Astrocyte (in vitro differentiated cells and primary cell): ENCODE data around the gene ABCC1. TPM values are rescaled to one million over a fixed set of nuclear protein-coding genes. Genes with fewer than 3 reads are reported as not detected.

Experiments used
- DNase-seq: peaks from one replicate; pipeline ENCODE4 v3.0.0-alpha.2; 2010; ENCODE audit warnings: low read depth
- FAIRE-seq: peaks from 2 replicates; lab custom pipeline; 2011; peaks lifted over from hg19 to GRCh38; lab: Jason Lieb, UNC
- H2AFZ ChIP-seq: 2 replicates; pipeline ENCODE4 v1.6.0; 2012; ENCODE audit warnings: low read depth, low read length, inconsistent platforms
- H3K27ac ChIP-seq: 2 replicates; pipeline ENCODE4 v1.5.1; 2011; ENCODE audit warnings: low read depth, low read length, inconsistent platforms
- H3K27me3 ChIP-seq: 2 replicates; pipeline ENCODE4 v1.6.0; 2011; ENCODE audit warnings: low read length, inconsistent platforms; ENCODE audit not compliant: insufficient read depth
- H3K36me3 ChIP-seq: 2 replicates; pipeline ENCODE4 v1.5.1; 2011; ENCODE audit warnings: low read length, inconsistent platforms; ENCODE audit not compliant: insufficient read depth
- H3K4me1 ChIP-seq: 2 replicates; pipeline ENCODE4 v1.5.1; 2011; ENCODE audit warnings: low read length, inconsistent platforms; ENCODE audit not compliant: insufficient read depth
- H3K4me2 ChIP-seq: 2 replicates; pipeline ENCODE4 v1.6.0; 2012; ENCODE audit warnings: low read length, inconsistent platforms
- H3K4me3 ChIP-seq: 2 replicates; pipeline ENCODE4 v1.5.1; 2011; ENCODE audit warnings: low read depth, mild to moderate bottlenecking, low read length, inconsistent platforms; ENCODE audit not compliant: insufficient read depth
- H3K79me2 ChIP-seq: 2 replicates; pipeline ENCODE4 v1.6.0; 2012; ENCODE audit warnings: mild to moderate bottlenecking, low read length, inconsistent platforms; ENCODE audit not compliant: insufficient read depth
- H3K9ac ChIP-seq: 2 replicates; pipeline ENCODE4 v1.6.0; 2012; ENCODE audit warnings: mild to moderate bottlenecking, low read length, inconsistent platforms
- H3K9me3 ChIP-seq: 2 replicates; pipeline ENCODE4 v1.5.1; 2012; ENCODE audit warnings: low read depth, mild to moderate bottlenecking, low read length, inconsistent platforms; ENCODE audit not compliant: insufficient read depth
- H4K20me1 ChIP-seq: 2 replicates; pipeline ENCODE4 v1.6.0; 2012; ENCODE audit warnings: low read length, inconsistent platforms; ENCODE audit not compliant: insufficient read depth
- H3K27ac Mint-ChIP-seq: one replicate; pipeline ENCODE4 v1.8.0; 2021; ENCODE audit warnings: mild to moderate bottlenecking, mixed read lengths; ENCODE audit not compliant: unreplicated experiment
- H3K27me3 Mint-ChIP-seq: one replicate; pipeline ENCODE4 v1.8.0; 2021; ENCODE audit warnings: low read depth, mixed read lengths; ENCODE audit not compliant: unreplicated experiment
- H3K36me3 Mint-ChIP-seq: one replicate; pipeline ENCODE4 v1.8.0; 2021; ENCODE audit warnings: low read depth, mixed read lengths; ENCODE audit not compliant: unreplicated experiment
- H3K4me1 Mint-ChIP-seq: one replicate; pipeline ENCODE4 v1.8.0; 2021; ENCODE audit warnings: low read depth, mixed read lengths; ENCODE audit not compliant: unreplicated experiment
- H3K4me3 Mint-ChIP-seq: one replicate; pipeline ENCODE4 v1.8.0; 2021; ENCODE audit warnings: mild to moderate bottlenecking, moderate library complexity, mixed read lengths; ENCODE audit not compliant: unreplicated experiment
- H3K9me3 Mint-ChIP-seq: one replicate; pipeline ENCODE4 v1.8.0; 2021; ENCODE audit warnings: mild to moderate bottlenecking, mixed read lengths; ENCODE audit not compliant: unreplicated experiment
- CTCF ChIP-seq: IDR thresholded peaks from 2 replicates; pipeline ENCODE4 v1.5.1; 2011; ENCODE audit warnings: low read depth, mild to moderate bottlenecking, inconsistent platforms, low read length, moderate library complexity; ENCODE audit not compliant: insufficient read depth
- EZH2 ChIP-seq: IDR thresholded peaks from 2 replicates; pipeline ENCODE4 v1.6.1; 2012; ENCODE audit warnings: mild to moderate bottlenecking, low read length, inconsistent platforms; ENCODE audit not compliant: insufficient read depth
- total RNA-seq: library from RNA; stranded (reverse); gene quantifications from 2 replicates; pipeline ENCODE4 v1.2.1, GENCODE V29; 2021

ABCC1 gene
- total RNA-seq, 1 donor from 2014 or later: 42.1 TPM

- Histone ChIP-seq H3K36me3 (peaks cover 3% of the 10 kb centered on the region), H3K27me3 (no peaks in the 10 kb centered on the region), H2AFZ (no peak overlapping the region), H3K9ac (peak overlapping the region; percentile 11), H3K4me1 (peaks cover 26% of the 10 kb centered on the region), H3K9me3 (no peaks in the 10 kb centered on the region), H4K20me1 (peaks cover 8% of the 10 kb centered on the region), H3K4me2 (peak overlapping the region; percentile 44), H3K4me3 (no peak overlapping the region), H3K27ac (peak overlapping the region; percentile 33), H3K79me2 (peaks cover under 1% of the 10 kb centered on the region)
- Mint-ChIP-seq H3K36me3 (peaks cover 23% of the 10 kb centered on the region), H3K4me1 (peaks cover 19% of the 10 kb centered on the region), H3K9me3 (peaks cover 2% of the 10 kb centered on the region), H3K27me3 (no peaks in the 10 kb centered on the region), H3K4me3 (no peak overlapping the region), H3K27ac (peak overlapping the region; percentile 83)
- TF ChIP-seq EZH2 (no peak), CTCF (peak; percentile 43)
- FAIRE-seq: no peak
- peak; percentile 85 for DNase-seq
Measured at GRCh38 chr16:16096121-16096857, 146.9 kb downstream of the ABCC1 start.

- H2AFZ ChIP-seq: no peak overlapping the region
Measured at GRCh38 chr16:16096858-16097213, 147.4 kb downstream of the ABCC1 start.

More at GRCh38 chr16:16096858-16097213, 147.4 kb downstream of the ABCC1 start:
- Histone ChIP-seq H3K4me3 (no peak overlapping the region), H4K20me1 (peaks cover 13% of the 10 kb centered on the region), H3K36me3 (peaks cover 5% of the 10 kb centered on the region), H3K79me2 (peaks cover 6% of the 10 kb centered on the region), H3K4me1 (peaks cover 26% of the 10 kb centered on the region), H3K9ac (no peak overlapping the region), H3K9me3 (no peaks in the 10 kb centered on the region), H3K27me3 (no peaks in the 10 kb centered on the region), H3K27ac (peak overlapping the region; percentile 33), H3K4me2 (peak overlapping the region; percentile 44)
- Mint-ChIP-seq H3K9me3 (peaks cover 4% of the 10 kb centered on the region), H3K27me3 (no peaks in the 10 kb centered on the region), H3K4me3 (no peak overlapping the region), H3K4me1 (peaks cover 19% of the 10 kb centered on the region), H3K36me3 (peaks cover 25% of the 10 kb centered on the region), H3K27ac (peak overlapping the region; percentile 58)
- TF ChIP-seq CTCF (no peak), EZH2 (no peak)
- no peak for DNase-seq
- FAIRE-seq: no peak
